Upper lobe of left lung (tissue), 4 donors: ENCODE results near the gene DLG2.

Experiments used
- POLR2A ChIP-seq, 4 donors: fragments of 450-650 bp; IDR thresholded peaks; one replicate each; pipeline ENCODE4 v1.5.1; 2016 to 2017; ENCODE audit warnings: antibody characterized with exemption in 4 of 4, mild to moderate bottlenecking in 2 of 4
- POLR2AphosphoS5 ChIP-seq, 2 donors: sonication (generic); formaldehyde crosslinking; IDR thresholded peaks; one replicate each; pipeline ENCODE4 v1.5.1; 2017; ENCODE audit warnings: antibody characterized with exemption in 2 of 2
- TF ChIP-seq, protein P1 (sequence below), 6 experiments: fragments of 450-650 bp in 4 of 6; fragments of 200-600 bp in 2 of 6; sonication (generic) in 2 of 6; IDR thresholded peaks; one replicate each; pipeline ENCODE4 v1.5.1; 2016 to 2019; ENCODE audit warnings: antibody characterized with exemption in 6 of 6

DNA sequence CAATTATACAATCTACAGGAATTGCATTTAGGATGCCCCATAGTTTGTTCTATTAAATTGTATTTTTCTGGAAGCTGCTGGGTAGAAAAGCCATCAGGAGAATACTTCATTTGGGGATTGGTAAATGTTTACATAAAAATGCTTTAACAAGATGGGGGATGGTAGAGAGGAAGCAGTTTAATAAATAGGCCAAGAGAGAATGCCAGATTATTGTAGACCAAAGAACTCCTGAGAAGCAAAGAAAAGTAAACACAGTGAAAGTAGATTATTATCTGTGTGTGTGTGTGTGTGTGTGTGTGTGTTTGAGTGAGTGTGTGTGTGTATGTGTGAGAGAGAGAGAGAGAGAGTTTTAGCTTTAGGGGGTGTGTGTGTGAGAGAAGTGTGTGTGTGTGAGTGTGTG is 1520.6 kb downstream of the DLG2 start:
- TF ChIP-seq POLR2AphosphoS5 (IDR thresholded peaks at IDR 0.05) (no peak), POLR2A (IDR thresholded peaks at IDR 0.05) (no peak)
- TF ChIP-seq, protein P1, sequence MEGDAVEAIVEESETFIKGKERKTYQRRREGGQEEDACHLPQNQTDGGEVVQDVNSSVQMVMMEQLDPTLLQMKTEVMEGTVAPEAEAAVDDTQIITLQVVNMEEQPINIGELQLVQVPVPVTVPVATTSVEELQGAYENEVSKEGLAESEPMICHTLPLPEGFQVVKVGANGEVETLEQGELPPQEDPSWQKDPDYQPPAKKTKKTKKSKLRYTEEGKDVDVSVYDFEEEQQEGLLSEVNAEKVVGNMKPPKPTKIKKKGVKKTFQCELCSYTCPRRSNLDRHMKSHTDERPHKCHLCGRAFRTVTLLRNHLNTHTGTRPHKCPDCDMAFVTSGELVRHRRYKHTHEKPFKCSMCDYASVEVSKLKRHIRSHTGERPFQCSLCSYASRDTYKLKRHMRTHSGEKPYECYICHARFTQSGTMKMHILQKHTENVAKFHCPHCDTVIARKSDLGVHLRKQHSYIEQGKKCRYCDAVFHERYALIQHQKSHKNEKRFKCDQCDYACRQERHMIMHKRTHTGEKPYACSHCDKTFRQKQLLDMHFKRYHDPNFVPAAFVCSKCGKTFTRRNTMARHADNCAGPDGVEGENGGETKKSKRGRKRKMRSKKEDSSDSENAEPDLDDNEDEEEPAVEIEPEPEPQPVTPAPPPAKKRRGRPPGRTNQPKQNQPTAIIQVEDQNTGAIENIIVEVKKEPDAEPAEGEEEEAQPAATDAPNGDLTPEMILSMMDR (IDR thresholded peaks at IDR 0.05): no peak
